ENCODE data around the gene ZNF571. TPM values are rescaled to one million over a fixed set of nuclear protein-coding genes. Genes with fewer than 3 reads are reported as not detected.
A peak's percentile ranks its signal among the peaks of the same experiment; 100 is the strongest.

The ZNF571 gene
- total RNA-seq = 4.8 TPM
- long read RNA-seq, partial matches to known transcripts = 3 of 4 reads
- long read RNA-seq, other reads (novel, unspliced or antisense) = 1 of 4 reads

DNA sequence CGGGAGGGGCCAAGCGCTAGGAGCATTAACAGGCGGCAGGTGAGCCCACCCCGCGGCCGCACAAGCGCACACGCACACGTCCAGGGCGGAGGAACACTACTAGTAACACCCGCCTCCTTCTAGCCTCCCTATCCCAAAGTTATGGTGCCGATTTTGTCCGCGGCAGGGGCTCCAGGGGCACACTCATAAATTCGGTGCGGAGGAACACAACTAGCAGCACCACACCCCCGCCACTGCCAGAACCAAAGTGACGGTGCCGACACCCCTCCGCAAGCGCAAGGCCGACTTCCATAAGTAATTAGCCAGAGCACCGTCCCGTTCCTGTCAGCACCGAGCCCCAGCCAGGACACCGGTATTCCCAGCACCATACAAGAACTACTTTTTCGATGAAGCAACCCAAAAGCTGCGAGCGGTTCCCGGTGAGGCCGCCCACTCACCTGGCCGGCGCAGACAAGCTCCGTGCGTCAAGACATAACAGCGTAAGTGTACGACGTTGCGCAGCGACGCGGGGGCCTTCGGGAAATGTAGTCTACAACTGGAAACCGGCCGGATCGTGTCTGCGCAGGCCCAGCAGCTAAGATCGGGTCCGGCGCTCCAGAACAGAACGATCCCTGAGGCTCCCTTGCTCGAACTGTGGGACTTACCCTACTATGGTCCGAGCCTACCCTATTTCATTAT, at the start of gene ZNF571, which contains the start of gene ZNF540:
Gene ZNF571 (minus strand): TSS at position 489 of the 678 bp plus-strand sequence. CDS start 8,116 bp downstream, outside the sequence.
Gene ZNF540 (plus strand): TSS at position 573 of the 678 bp plus-strand sequence. CDS start 3,572 bp downstream, outside the sequence.
- H3K9me3 ChIP-seq = peaks cover 22% of the 10 kb centered on the region
- TF ChIP-seq, protein P1, sequence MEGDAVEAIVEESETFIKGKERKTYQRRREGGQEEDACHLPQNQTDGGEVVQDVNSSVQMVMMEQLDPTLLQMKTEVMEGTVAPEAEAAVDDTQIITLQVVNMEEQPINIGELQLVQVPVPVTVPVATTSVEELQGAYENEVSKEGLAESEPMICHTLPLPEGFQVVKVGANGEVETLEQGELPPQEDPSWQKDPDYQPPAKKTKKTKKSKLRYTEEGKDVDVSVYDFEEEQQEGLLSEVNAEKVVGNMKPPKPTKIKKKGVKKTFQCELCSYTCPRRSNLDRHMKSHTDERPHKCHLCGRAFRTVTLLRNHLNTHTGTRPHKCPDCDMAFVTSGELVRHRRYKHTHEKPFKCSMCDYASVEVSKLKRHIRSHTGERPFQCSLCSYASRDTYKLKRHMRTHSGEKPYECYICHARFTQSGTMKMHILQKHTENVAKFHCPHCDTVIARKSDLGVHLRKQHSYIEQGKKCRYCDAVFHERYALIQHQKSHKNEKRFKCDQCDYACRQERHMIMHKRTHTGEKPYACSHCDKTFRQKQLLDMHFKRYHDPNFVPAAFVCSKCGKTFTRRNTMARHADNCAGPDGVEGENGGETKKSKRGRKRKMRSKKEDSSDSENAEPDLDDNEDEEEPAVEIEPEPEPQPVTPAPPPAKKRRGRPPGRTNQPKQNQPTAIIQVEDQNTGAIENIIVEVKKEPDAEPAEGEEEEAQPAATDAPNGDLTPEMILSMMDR (IDR thresholded peaks at IDR 0.05) = no peak
- intact Hi-C loops (cut with DNase I) = no loop called here
- H3K4me1 ChIP-seq = peaks cover 14% of the 10 kb centered on the region
- H3K27me3 ChIP-seq (ENCODE audit: low read depth) = no peaks in the 10 kb centered on the region
- H3K4me3 ChIP-seq = peak within 1 kb of the TSS; percentile 76
- H3K36me3 ChIP-seq = peaks cover 10% of the 10 kb centered on the region
- ATAC-seq = peak; percentile 99 to 100
- H3K27ac ChIP-seq = peak within 1 kb of the TSS; percentile 88
- DNase-seq = peak; percentile 98

DNA sequence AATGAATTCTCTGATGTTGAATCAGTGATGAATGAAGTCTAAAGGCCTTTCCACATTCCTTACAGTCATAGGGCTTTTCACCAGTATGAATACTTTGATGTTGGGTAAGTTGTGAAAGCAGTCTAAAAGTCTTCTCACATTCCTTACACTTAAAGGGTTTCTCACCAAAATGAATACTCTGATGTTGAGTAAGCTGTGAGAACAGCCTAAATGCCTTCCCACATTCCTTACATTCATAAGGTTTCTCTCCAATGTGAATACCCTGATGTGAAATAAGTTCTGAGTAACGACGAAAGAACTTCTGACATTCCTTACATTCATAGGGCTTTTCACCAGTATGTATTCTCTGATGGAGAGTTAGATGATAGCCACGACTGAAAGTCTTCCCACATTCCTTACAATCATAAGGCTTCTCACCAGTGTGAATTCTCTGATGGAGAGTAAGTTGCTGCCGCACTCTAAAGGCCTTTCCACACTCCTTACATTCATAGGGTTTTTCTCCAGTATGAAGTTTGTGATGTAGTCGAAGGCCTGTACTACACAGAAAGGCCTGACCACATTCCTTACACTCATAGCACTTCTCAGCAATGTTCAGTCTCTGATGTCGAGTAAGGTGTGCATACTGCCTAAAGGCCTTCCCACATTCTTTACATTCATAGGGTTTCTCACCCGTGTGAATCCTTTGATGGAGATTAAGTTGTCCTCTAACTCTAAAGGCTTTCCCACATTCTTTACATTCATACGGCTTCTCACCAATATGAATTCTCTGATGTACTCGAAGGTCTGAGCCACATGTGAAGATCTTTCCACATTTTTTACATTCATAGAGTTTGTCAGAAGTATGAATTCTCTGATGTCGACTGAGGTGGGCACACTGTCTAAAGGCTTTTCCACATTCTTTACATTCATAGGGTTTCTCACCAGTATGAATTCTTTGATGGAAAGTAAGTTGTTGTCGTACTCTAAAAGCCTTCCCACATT, 40.8 kb upstream of the ZNF571 start:
- Histone ChIP-seq H3K9me3 (peaks cover 98% of the 10 kb centered on the region), H3K27ac (no peak overlapping the region), H3K4me1 (no peaks in the 10 kb centered on the region), H3K4me3 (no peak overlapping the region), H3K27me3 (ENCODE audit: low read depth) (no peaks in the 10 kb centered on the region), H3K36me3 (peaks cover 11% of the 10 kb centered on the region)
- TF ChIP-seq, protein P1 (IDR thresholded peaks at IDR 0.05) = no peak
- ATAC-seq (no peak), DNase-seq (no peak)
- intact Hi-C loops (cut with DNase I) = no loop called here

DNA sequence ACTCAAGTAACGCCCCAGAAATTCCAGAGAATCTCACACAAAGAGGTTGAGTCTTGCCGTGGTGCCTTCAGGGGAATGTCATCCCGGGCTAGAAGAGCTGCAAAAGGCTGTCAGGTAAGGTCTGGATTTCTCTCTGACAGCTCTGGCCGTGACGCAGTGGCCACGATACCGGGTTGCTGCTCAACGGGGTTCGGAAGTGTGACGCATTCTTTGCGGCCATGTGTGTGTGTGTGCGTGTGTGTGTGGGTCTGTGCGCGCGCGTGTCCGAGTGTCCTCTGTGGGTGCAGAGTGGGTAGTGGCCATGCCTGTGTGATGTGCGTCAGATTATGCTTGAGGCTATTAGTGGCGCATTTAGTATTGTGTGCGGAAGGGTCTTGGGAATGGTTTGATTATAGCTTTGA, 390 bp upstream of the ZNF571 start:
- ATAC-seq (peak; percentile 77 to 89), DNase-seq (peak; percentile 83)
- TF ChIP-seq, protein P1 (IDR thresholded peaks at IDR 0.05) = no peak
- Histone ChIP-seq H3K36me3 (peaks cover 15% of the 10 kb centered on the region), H3K9me3 (peaks cover 19% of the 10 kb centered on the region), H3K27me3 (ENCODE audit: low read depth) (no peaks in the 10 kb centered on the region), H3K4me3 (peak overlapping the region; percentile 76), H3K27ac (peak overlapping the region; percentile 88), H3K4me1 (peaks cover 14% of the 10 kb centered on the region)
- intact Hi-C loops (cut with DNase I) = no loop called here

DNA sequence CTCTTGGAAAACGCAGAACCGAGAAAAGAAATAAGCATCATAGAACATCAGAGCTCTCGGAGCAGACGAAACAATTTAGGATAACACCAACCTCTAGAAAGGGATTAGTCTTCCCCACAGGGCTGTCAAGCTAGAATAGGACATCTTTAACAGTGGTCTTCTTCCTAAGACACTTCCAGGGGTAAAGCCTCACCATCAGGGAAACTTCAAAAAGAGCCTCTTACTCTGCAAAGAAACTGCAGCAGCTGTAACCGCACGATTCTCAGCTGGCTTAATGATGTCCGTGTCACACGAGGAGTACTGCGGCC, 642 bp downstream of the ZNF571 start:
- Histone ChIP-seq H3K27ac (peak overlapping the region; percentile 88), H3K4me3 (peak overlapping the region; percentile 76), H3K4me1 (peaks cover 14% of the 10 kb centered on the region), H3K9me3 (peaks cover 27% of the 10 kb centered on the region), H3K27me3 (ENCODE audit: low read depth) (no peaks in the 10 kb centered on the region), H3K36me3 (peaks cover 6% of the 10 kb centered on the region)
- intact Hi-C loops (cut with DNase I) = no loop called here
- TF ChIP-seq, protein P1 (IDR thresholded peaks at IDR 0.05) = no peak
- ATAC-seq = no peak
- no peak for DNase-seq

DNA sequence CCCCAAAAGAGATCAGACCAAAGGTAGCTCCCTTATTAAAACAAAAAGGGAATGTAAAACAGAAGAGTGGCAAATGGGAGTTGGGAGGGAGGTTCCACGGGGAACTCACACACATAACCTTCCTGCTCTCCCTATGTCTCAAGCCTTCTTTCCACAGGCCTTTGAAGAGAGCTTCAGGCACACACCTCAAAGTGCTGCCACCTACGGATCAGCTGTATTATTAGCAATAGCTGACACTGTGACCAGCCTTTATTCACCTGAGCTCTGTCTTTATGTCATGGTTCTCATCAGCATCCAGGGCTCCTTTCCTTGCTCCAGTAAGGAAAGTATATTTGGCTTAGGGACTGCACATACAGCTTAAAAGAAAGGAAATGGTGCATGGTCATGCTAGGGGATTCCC, 11.3 kb downstream of the ZNF571 start:
- no peak overlapping the region for H3K27ac ChIP-seq
- TF ChIP-seq, protein P1 (IDR thresholded peaks at IDR 0.05) = no peak
- no peak for ATAC-seq
- intact Hi-C loops (cut with DNase I) = no loop called here
- no peaks in the 10 kb centered on the region for H3K4me1 ChIP-seq
- H3K9me3 ChIP-seq = peaks cover 36% of the 10 kb centered on the region
- no peak overlapping the region for H3K4me3 ChIP-seq
- peaks cover 47% of the 10 kb centered on the region for H3K36me3 ChIP-seq
- no peak for DNase-seq
- H3K27me3 ChIP-seq (ENCODE audit: low read depth) = no peaks in the 10 kb centered on the region
